HepG2 (cell line): ENCODE measurements around the gene CRB1. TPM values are rescaled to one million over a fixed set of nuclear protein-coding genes. Genes with fewer than 3 reads are reported as not detected.

ENCODE experiments used
- ATAC-seq: fragments of 200-7000 bp; cut with Tn5 transposase; 3 replicates; pipeline ENCODE4 v1.9.1; 2020; ENCODE audit warnings: mild to moderate bottlenecking, moderate library complexity
- BruUV-seq: library from RNA; stranded (reverse); fragments of 400-500 nt; replicated peaks from 2 replicates; lab custom pipeline; 2021; lab: Mats Ljungman, UMichigan
- CTCF ChIA-PET: fragments of 300-600 bp; formaldehyde crosslinking; extraction: SDS; loops from one replicate; lab custom pipeline; 2021; ENCODE audit warnings: low total read pairs, inconsistent platforms, low intra/inter-chr PET ratio; lab: Yijun Ruan, JAX
- POLR2A ChIA-PET: fragments of 350-600 bp; sonication (Branson Sonifier 250); formaldehyde crosslinking; loops from one replicate; lab custom pipeline; 2020; ENCODE audit warnings: antibody characterized with exemption, inconsistent platforms; lab: Yijun Ruan, JAX
- DNase-seq: peaks from one replicate; pipeline ENCODE4 v3.0.0-alpha.2; 2015; ENCODE audit warnings: low spot score
- FAIRE-seq: peaks from 3 replicates; lab custom pipeline; 2011; peaks lifted over from hg19 to GRCh38; lab: Jason Lieb, UNC
- H2AFZ ChIP-seq: one replicate; pipeline ENCODE4 v1.6.1; 2011; ENCODE audit warnings: low read length, inconsistent platforms
- H3K27ac ChIP-seq: fragments of 300-600 bp; 3 replicates; pipeline ENCODE4 v1.8.0; 2011; ENCODE audit warnings: mixed run types, mild to moderate bottlenecking, mixed read lengths, low read length, inconsistent platforms; ENCODE audit not compliant: insufficient read depth; ENCODE audit errors: extremely low read length
- H3K27me3 ChIP-seq, 2 experiments: fragments of 200-600 bp in 1 of 2; 2 replicates in 1 of 2; 3 replicates in 1 of 2; pipeline versions ENCODE4 v1.6.0 to v1.8.0; 2011; ENCODE audit warnings: low read length in 2 of 2, mild to moderate bottlenecking in 2 of 2, moderate library complexity in 2 of 2, inconsistent platforms in 1 of 2; ENCODE audit not compliant: insufficient read depth in 2 of 2, control insufficient read depth in 1 of 2
- H3K36me3 ChIP-seq, 2 experiments: fragments of 200-600 bp in 1 of 2; replicated peaks in 1 of 2; 2 replicates in 1 of 2; 3 replicates in 1 of 2; pipeline versions ENCODE4 v1.5.1 to v1.8.0; 2011; ENCODE audit warnings: low read length in 2 of 2, inconsistent platforms in 1 of 2; ENCODE audit not compliant: insufficient read depth in 2 of 2, control insufficient read depth in 1 of 2
- H3K4me1 ChIP-seq: 2 replicates; pipeline ENCODE4 v1.5.1; 2012; ENCODE audit warnings: low read length, inconsistent platforms; ENCODE audit not compliant: insufficient read depth
- H3K4me2 ChIP-seq: 2 replicates; pipeline ENCODE4 v1.6.0; 2011; ENCODE audit warnings: low read depth, low read length, inconsistent platforms
- H3K4me3 ChIP-seq, 3 experiments: fragments of 200-600 bp in 1 of 3; sonication (generic), shearing (Covaris generic) in 1 of 3; replicated peaks in 1 of 3; 2 replicates each; pipeline ENCODE4 v1.5.1; 2011 to 2016; ENCODE audit warnings: low read length in 3 of 3, inconsistent platforms in 2 of 3, low read depth in 2 of 3, mild to moderate bottlenecking in 2 of 3, control low read depth in 1 of 3, mixed read lengths in 1 of 3; ENCODE audit not compliant: insufficient read depth in 1 of 3
- H3K79me2 ChIP-seq: one replicate; pipeline ENCODE4 v1.6.1; 2011; ENCODE audit warnings: low read length, inconsistent platforms; ENCODE audit not compliant: insufficient read depth
- H3K9ac ChIP-seq: 2 replicates; pipeline ENCODE4 v1.6.0; 2011; ENCODE audit warnings: mild to moderate bottlenecking, low read depth, low read length, inconsistent platforms; ENCODE audit not compliant: insufficient read depth
- H3K9me3 ChIP-seq: 2 replicates; pipeline ENCODE4 v1.5.1; 2012; ENCODE audit warnings: mild to moderate bottlenecking, low read length
- H4K20me1 ChIP-seq: 2 replicates; pipeline ENCODE4 v1.6.0; 2011; ENCODE audit warnings: inconsistent platforms, mild to moderate bottlenecking, low read length, moderate library complexity; ENCODE audit not compliant: insufficient read depth
- FIP1L1 ChIP-seq: fragments of 200-400 bp; formaldehyde crosslinking; IDR thresholded peaks from 2 replicates; pipeline ENCODE4 v1.6.1; 2018; ENCODE audit warnings: low read depth, mild to moderate bottlenecking, low read length, moderate library complexity, borderline replicate concordance; ENCODE audit not compliant: insufficient read depth
- FOXP1 ChIP-seq, 2 experiments: fragments of 450-650 bp in 1 of 2; IDR thresholded peaks; 2 replicates each; pipeline ENCODE4 v1.6.1; 2017 to 2018; ENCODE audit warnings: antibody characterized with exemption in 1 of 2
- NR0B2 ChIP-seq: sonication (generic); formaldehyde crosslinking; IDR thresholded peaks from 2 replicates; pipeline ENCODE4 v1.4.0; 2020; ENCODE audit warnings: mild to moderate bottlenecking, missing genetic modification reagents
- SAFB2 ChIP-seq: sonication (generic); formaldehyde crosslinking; IDR thresholded peaks from 2 replicates; pipeline ENCODE4 v1.5.1; 2020; ENCODE audit warnings: missing genetic modification reagents, low read depth, mild to moderate bottlenecking, borderline replicate concordance
- SP4 ChIP-seq: sonication (generic); formaldehyde crosslinking; IDR thresholded peaks from 2 replicates; pipeline ENCODE4 v1.8.1; 2023; ENCODE audit warnings: mild to moderate bottlenecking, missing genetic modification reagents
- TERF1 ChIP-seq: sonication (generic); formaldehyde crosslinking; IDR thresholded peaks from 2 replicates; pipeline ENCODE4 v1.8.0; 2022; ENCODE audit warnings: mild to moderate bottlenecking, missing genetic modification reagents, moderate library complexity
- U2AF1 ChIP-seq: fragments of 200-400 bp; formaldehyde crosslinking; optimal IDR thresholded peaks from 2 replicates; pipeline ENCODE3; 2017; ENCODE audit warnings: mild to moderate bottlenecking, low read depth, low read length
- YY1 ChIP-seq: IDR thresholded peaks from 2 replicates; pipeline ENCODE4 v1.6.1; 2011; ENCODE audit warnings: low read length, low read depth, moderate library complexity, mild to moderate bottlenecking; ENCODE audit not compliant: insufficient read depth, insufficient replicate concordance
- ZBTB4 ChIP-seq: sonication (generic); formaldehyde crosslinking; IDR thresholded peaks from 2 replicates; pipeline ENCODE4 v1.4.0; 2020; ENCODE audit warnings: missing genetic modification reagents, mild to moderate bottlenecking, borderline replicate concordance
- ZHX2 ChIP-seq, 2 experiments: sonication (generic) in 1 of 2; formaldehyde crosslinking in 1 of 2; IDR thresholded peaks; 2 replicates each; pipeline versions ENCODE4 v1.6.1 to v1.9.0; 2014 to 2022; ENCODE audit warnings: antibody characterized with exemption in 1 of 2, borderline replicate concordance in 1 of 2, inconsistent platforms in 1 of 2, low read depth in 1 of 2, missing genetic modification reagents in 1 of 2
- ZNF33B ChIP-seq: sonication (generic); formaldehyde crosslinking; IDR thresholded peaks from 2 replicates; pipeline ENCODE4 v1.5.1; 2020; ENCODE audit warnings: mild to moderate bottlenecking, missing genetic modification reagents
- ZNF883 ChIP-seq: sonication (generic); formaldehyde crosslinking; IDR thresholded peaks from 2 replicates; pipeline ENCODE4 v1.5.1; 2020; ENCODE audit warnings: mild to moderate bottlenecking, missing genetic modification reagents; ENCODE audit errors: not compliant biosample characterization
- WGBS: methylation state at CpG from one replicate; pipeline ENCODE4 v1.1.6; 2017; ENCODE audit warnings: low lambda C conversion rate; 5-methylcytosine and 5-hydroxymethylcytosine counted together
- in situ Hi-C: cut with HindIII; loops from 2 replicates; pipeline ENCODE4 v1.10.0; 2017; ENCODE audit warnings: low pct_unique_long_range_greater_than_20kb; ENCODE audit not compliant: extremely low pct_ligation_motif_present
- intact Hi-C: fragments of 100-400 bp; cut with micrococcal nuclease; formaldehyde crosslinking; loops from one replicate; pipeline ENCODE4 v1.10.0; 2022; ENCODE audit not compliant: unreplicated experiment
- polyA plus RNA-seq, 8 experiments: library from polyadenylated mRNA; depleted of rRNA in 3 of 8; stranded (reverse) in 7 of 8; unstranded in 1 of 8; fragments of >200 nt; fragmentation: Illumina TruSeq in 4 of 8; extraction: Trizol in 4 of 8; gene quantifications; 2 replicates each; pipeline versions ENCODE4 v1.2.1 to v1.2.3, GENCODE V29; 2011 to 2016; ENCODE audit warnings: low read depth in 4 of 8, missing spikeins in 1 of 8, mixed read lengths in 1 of 8; ENCODE audit not compliant: insufficient read depth in 1 of 8
- total RNA-seq, 5 experiments: library from RNA; depleted of rRNA; stranded (reverse); fragments of >200 nt; fragmentation: Illumina TruSeq; extraction: Trizol; gene quantifications; 2 replicates each; pipeline ENCODE4 v1.2.3, GENCODE V29; 2016; ENCODE audit warnings: low read depth in 1 of 5

The CRB1 gene
- total and polyA plus RNA-seq, 2 of the 13 experiments (the other 11 are each of a cell fraction or from before 2014, with no cell fraction given): 0.01 TPM; not detected in 1

GRCh38 chr1:197336571-197336970, 68.5 kb downstream of the CRB1 start:
- no peaks in the 10 kb centered on the region for H3K4me1 ChIP-seq
- intact Hi-C loops (loop anchor here (5.0 kb wide), 1 partner anchor 594 kb away; no protein-coding TSS in a partner anchor), in situ Hi-C loops (loop anchor here (5.0 kb wide), 1 partner anchor 154 kb away; no protein-coding TSS in a partner anchor)
- no peaks in the 10 kb centered on the region for H3K9me3 ChIP-seq
- H3K27ac ChIP-seq: no peak overlapping the region
- H3K27me3 ChIP-seq: no peaks in the 10 kb centered on the region
- H3K36me3 ChIP-seq: no peaks in the 10 kb centered on the region
- H2AFZ ChIP-seq: no peak overlapping the region
- ATAC-seq (no peak), FAIRE-seq (no peak), DNase-seq (no peak)
- POLR2A ChIA-PET: no interaction called here
- H3K9ac ChIP-seq: no peak overlapping the region
- CTCF ChIA-PET: interaction anchor here (1.1 kb wide), 1 partner anchor 156 kb away, joined by 10 read pairs; no protein-coding TSS in a partner anchor
- H4K20me1 ChIP-seq: no peaks in the 10 kb centered on the region
- no peak overlapping the region for H3K4me3 ChIP-seq
- 77% methylated on average over 2 of the region's 2 CpGs for WGBS
- H3K79me2 ChIP-seq: no peaks in the 10 kb centered on the region
- BruUV-seq: no TSS peak
- H3K4me2 ChIP-seq: no peak overlapping the region
- TF ChIP-seq NR0B2 (no peak), TERF1 (CRISPR knock-in tag) (no peak), FOXP1 (IDR thresholded peaks at IDR 0.05) (no peak), FOXP1 (CRISPR knock-in tag; IDR thresholded peaks at IDR 0.05) (no peak), ZNF33B (CRISPR knock-in tag) (no peak), SAFB2 (CRISPR knock-in tag) (no peak), U2AF1 (no peak), FIP1L1 (no peak), ZBTB4 (no peak), YY1 (no peak), ZHX2 (IDR thresholded peaks at IDR 0.05; ENCODE audit: low read depth) (no peak), ZHX2 (CRISPR knock-in tag; IDR thresholded peaks at IDR 0.05; ENCODE audit: borderline replicate concordance) (no peak), ZNF883 (no peak), SP4 (CRISPR knock-in tag) (no peak)
